Common myeloid progenitor, CD34-positive (primary cell): ENCODE measurements around the gene VPS4A.

Experiments used
- CTCF ChIA-PET: fragments of 350-600 bp; sonication (Branson Sonifier 250); formaldehyde crosslinking; loops from one replicate; lab custom pipeline; 2021; ENCODE audit warnings: antibody characterized with exemption; lab: Charles Lee
- POLR2A ChIA-PET: fragments of 350-600 bp; sonication (Branson Sonifier 250); formaldehyde crosslinking; loops from one replicate; lab custom pipeline; 2021; ENCODE audit warnings: antibody characterized with exemption; lab: Charles Lee
- DNase-seq, 3 donors: peaks; one replicate each; pipeline versions ENCODE4 v3.0.0 to v3.0.0-alpha.2; 2013
- H3K27ac ChIP-seq, 2 experiments: 1 replicate in 1 of 2; 2 replicates in 1 of 2; pipeline ENCODE4 v1.7.0; 2013; ENCODE audit warnings: inconsistent platforms in 2 of 2, low read length in 2 of 2, mild to moderate bottlenecking in 2 of 2, low read depth in 1 of 2, moderate library complexity in 1 of 2; ENCODE audit not compliant: severe bottlenecking in 2 of 2, insufficient read depth in 1 of 2, poor library complexity in 1 of 2
- H3K27me3 ChIP-seq, 5 experiments: replicated peaks in 2 of 5; 1 replicate in 3 of 5; 2 replicates in 2 of 5; pipeline versions ENCODE4 v1.6.1 to v1.7.0; 2013; ENCODE audit warnings: low read length in 4 of 5, mild to moderate bottlenecking in 2 of 5, moderate library complexity in 2 of 5, inconsistent platforms in 1 of 5; ENCODE audit not compliant: insufficient read depth in 5 of 5, control insufficient read depth in 4 of 5
- H3K36me3 ChIP-seq, 4 experiments: 1 replicate in 2 of 4; 2 replicates in 2 of 4; pipeline versions ENCODE4 v1.6.1 to v1.7.0; 2013; ENCODE audit warnings: low read length in 3 of 4, control low read depth in 1 of 4, mild to moderate bottlenecking in 1 of 4; ENCODE audit not compliant: control insufficient read depth in 4 of 4, insufficient read depth in 4 of 4
- H3K4me1 ChIP-seq, 4 experiments: 1 replicate in 3 of 4; 2 replicates in 1 of 4; pipeline versions ENCODE4 v1.6.1 to v1.7.1; 2013; ENCODE audit warnings: low read length in 3 of 4, mild to moderate bottlenecking in 3 of 4, control low read depth in 1 of 4, inconsistent platforms in 1 of 4, moderate library complexity in 1 of 4; ENCODE audit not compliant: control insufficient read depth in 4 of 4, insufficient read depth in 4 of 4; ENCODE audit errors: control extremely low read depth in 1 of 4
- H3K4me3 ChIP-seq, 7 experiments: 1 replicate in 4 of 7; 2 replicates in 3 of 7; pipeline versions ENCODE4 v1.5.1 to v1.7.0; 2013; ENCODE audit warnings: mild to moderate bottlenecking in 7 of 7, low read length in 6 of 7, moderate library complexity in 6 of 7, inconsistent platforms in 2 of 7, low read depth in 2 of 7, control low read depth in 1 of 7; ENCODE audit not compliant: insufficient read depth in 4 of 7, control insufficient read depth in 1 of 7; ENCODE audit errors: extremely low read depth in 1 of 7
- H3K9me3 ChIP-seq, 5 experiments: 1 replicate in 4 of 5; 2 replicates in 1 of 5; pipeline versions ENCODE4 v1.6.1 to v1.7.1; 2013; ENCODE audit warnings: low read length in 4 of 5, mild to moderate bottlenecking in 2 of 5, inconsistent platforms in 1 of 5, low read depth in 1 of 5, moderate library complexity in 1 of 5; ENCODE audit not compliant: control insufficient read depth in 4 of 5, insufficient read depth in 2 of 5; ENCODE audit errors: control extremely low read depth in 1 of 5
- WGBS: methylation state at CpG from one replicate; pipeline ENCODE4 v1.1.5; 2013; ENCODE audit not compliant: insufficient coverage; 5-methylcytosine and 5-hydroxymethylcytosine counted together

The VPS4A gene

DNA sequence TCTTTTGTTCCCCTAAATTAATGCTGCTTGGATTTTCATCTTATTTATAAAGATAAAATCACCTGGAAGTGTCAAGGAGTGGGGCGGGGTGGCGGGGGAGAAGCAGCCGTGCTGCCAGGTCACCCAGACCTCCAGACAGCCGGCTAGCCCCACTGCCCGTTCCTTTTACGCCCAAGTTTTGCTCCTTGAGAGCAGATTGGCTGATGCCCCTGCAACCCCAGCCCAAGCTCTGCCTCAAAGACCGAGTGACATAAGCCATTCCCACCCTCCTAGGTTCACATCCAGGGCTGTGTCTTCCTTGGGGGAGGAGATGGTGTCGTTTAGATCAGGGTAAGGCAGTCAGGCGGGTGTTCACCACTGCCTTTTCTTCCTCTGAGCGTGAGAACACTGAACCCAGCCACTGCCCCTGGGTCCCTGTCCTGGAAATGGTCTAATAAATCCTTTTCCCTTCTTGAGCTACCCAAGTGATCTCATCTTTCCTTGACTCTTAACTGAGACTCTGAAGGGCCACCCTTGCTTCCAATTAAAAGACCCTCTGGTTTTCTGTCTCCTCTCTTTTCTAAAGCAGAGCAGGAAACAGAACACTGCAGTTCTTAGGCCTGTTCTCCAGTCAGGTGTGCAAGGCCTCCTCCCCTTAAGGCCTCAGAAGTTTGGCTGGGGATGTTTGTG, 13.6 kb downstream of the VPS4A start:
- peaks cover 0 to 39% (median 22%) of the 10 kb centered on the region in 4 experiments for H3K4me1 ChIP-seq
- no peaks in the 10 kb centered on the region for H3K9me3 ChIP-seq
- ChIA-PET CTCF (interaction anchor here (0.5 to 7.8 kb wide), 3 partner anchors 11 to 354 kb away, joined by 3 to 28 read pairs (median 3); partner anchors contain the start of gene VPS4A), POLR2A (no interaction called here)
- 95% methylated on average over 10 of the region's 10 CpGs for whole genome bisulfite sequencing
- no peak overlapping the region for H3K4me3 ChIP-seq
- no peak for DNase-seq
- H3K27me3 ChIP-seq = no peaks in the 10 kb centered on the region
- H3K27ac ChIP-seq = no peak overlapping the region
- peaks cover 15 to 84% (median 69%) of the 10 kb centered on the region in 4 experiments for H3K36me3 ChIP-seq

DNA sequence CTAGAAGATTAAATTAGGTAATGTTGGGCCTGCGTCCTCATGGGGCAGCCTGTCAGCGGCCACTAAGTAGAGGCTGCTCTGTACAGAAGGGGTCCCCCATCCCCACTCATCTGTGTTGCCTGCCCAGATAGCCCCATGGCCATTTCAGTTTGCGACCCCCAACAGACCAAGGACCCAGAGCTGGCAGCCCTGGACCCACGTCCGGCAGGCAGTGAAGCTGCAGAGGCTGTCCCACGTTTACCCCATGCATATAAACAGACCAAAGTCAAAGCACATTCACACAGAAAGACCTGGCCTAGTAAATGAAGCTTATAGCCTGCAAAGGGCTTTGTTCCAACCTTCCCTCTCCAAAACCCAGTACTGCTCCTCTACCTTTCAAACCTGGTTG, 14.6 kb downstream of the VPS4A start:
- Histone ChIP-seq H3K9me3 (no peaks in the 10 kb centered on the region), H3K27ac (no peak overlapping the region), H3K36me3 (peaks cover 15 to 73% (median 58%) of the 10 kb centered on the region in 4 experiments), H3K4me1 (peaks cover 0 to 43% (median 26%) of the 10 kb centered on the region in 4 experiments), H3K27me3 (no peaks in the 10 kb centered on the region), H3K4me3 (no peak overlapping the region)
- 100% methylated on average over 4 of the region's 6 CpGs for WGBS
- CTCF ChIA-PET = interaction anchor here (1.0 to 7.8 kb wide), 3 partner anchors 12 to 175 kb away, joined by 3 to 28 read pairs (median 3); partner anchors contain the start of gene VPS4A
- DNase-seq = no peak
- POLR2A ChIA-PET = no interaction called here

DNA sequence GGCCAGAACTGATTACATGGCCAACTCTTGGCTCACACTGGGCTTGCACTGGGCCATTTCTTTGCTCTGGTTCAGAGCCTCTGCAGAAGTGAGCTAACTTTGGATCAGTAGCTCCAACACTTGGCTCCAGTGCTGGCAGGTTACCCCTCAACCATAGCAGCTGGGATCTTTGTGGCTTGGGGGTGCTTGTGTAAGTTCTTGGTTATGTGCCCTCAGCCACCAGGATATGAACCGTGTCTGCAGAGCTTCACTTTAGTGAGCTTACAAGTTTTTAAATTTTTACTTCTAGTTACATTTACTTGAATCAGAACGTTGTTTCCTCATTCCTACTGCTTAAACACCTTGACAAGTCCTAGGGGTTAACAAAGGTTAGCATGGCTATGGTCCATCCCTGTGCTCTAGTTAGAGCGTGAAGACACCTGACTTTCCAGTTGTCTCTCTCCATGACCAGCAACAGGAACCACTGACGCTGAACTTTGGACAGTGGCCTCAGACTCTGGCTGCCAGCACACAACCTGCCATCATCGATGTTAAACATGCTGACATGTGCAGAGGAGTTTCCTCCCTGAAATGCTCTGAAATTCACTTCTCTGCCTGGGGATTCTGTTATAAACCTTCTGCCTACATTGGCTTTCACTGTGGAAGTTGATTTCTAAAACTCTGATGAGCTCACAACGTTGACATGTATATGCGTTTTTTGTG, 15.2 kb downstream of the VPS4A start:
- Histone ChIP-seq H3K4me1 (peaks cover 0 to 48% (median 30%) of the 10 kb centered on the region in 4 experiments), H3K36me3 (peaks cover 13 to 68% (median 53%) of the 10 kb centered on the region in 4 experiments), H3K27me3 (no peaks in the 10 kb centered on the region), H3K27ac (no peak overlapping the region), H3K9me3 (no peaks in the 10 kb centered on the region), H3K4me3 (no peak overlapping the region)
- CTCF ChIA-PET = interaction anchor here (0.8 to 7.8 kb wide), 4 partner anchors 9 to 175 kb away, joined by 3 to 28 read pairs (median 3); partner anchors contain the start of gene VPS4A
- POLR2A ChIA-PET = no interaction called here
- no peak for DNase-seq
- 91% methylated on average over 6 of the region's 7 CpGs for WGBS

DNA sequence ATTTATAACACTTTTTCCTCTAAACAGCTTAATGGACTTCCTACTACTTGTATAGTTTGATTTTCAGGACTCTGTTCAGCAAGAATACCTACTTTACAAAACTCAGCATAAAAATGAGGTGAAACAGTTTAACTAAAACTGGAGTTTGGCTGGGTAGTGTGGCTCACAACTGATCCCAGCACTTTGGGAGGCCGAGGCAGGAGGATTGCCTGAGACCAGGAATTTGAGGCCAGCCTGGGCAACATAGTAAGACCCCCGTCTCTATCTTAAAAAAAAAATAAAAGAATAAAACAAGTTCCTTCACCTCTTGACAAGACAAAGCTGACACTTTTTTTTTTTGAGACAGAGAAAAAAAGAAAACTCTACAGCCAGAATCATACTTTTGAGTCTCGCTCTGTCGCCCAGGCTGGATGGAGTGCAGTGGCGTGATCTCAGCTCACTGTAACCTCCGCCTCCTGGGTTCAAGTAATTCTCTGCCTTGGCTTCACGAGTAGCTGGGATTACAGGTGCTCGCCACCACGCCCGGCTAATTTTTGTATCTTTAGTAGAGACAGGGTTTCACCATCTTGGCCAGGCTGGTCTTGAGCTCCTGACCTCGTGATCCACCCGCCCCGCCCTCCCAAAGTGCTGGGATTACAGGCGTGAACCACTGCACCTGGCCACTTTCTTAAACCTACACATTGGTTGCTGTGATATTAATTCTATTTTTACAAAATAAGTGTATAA, 16.6 kb downstream of the VPS4A start:
- Histone ChIP-seq H3K9me3 (no peaks in the 10 kb centered on the region), H3K4me3 (no peak overlapping the region), H3K36me3 (peaks cover 9 to 62% (median 47%) of the 10 kb centered on the region in 4 experiments), H3K27me3 (no peaks in the 10 kb centered on the region), H3K27ac (peak overlapping the region in 1 of 2 experiments; percentile 49), H3K4me1 (peaks cover 0 to 48% (median 30%) of the 10 kb centered on the region in 4 experiments)
- no peak for DNase-seq
- 95% methylated on average over 9 of the region's 14 CpGs for WGBS
- ChIA-PET CTCF (interaction anchor here (1.7 to 7.8 kb wide), 3 partner anchors 9 to 14 kb away, joined by 6 to 28 read pairs (median 9); partner anchors contain the start of gene VPS4A), POLR2A (no interaction called here)

DNA sequence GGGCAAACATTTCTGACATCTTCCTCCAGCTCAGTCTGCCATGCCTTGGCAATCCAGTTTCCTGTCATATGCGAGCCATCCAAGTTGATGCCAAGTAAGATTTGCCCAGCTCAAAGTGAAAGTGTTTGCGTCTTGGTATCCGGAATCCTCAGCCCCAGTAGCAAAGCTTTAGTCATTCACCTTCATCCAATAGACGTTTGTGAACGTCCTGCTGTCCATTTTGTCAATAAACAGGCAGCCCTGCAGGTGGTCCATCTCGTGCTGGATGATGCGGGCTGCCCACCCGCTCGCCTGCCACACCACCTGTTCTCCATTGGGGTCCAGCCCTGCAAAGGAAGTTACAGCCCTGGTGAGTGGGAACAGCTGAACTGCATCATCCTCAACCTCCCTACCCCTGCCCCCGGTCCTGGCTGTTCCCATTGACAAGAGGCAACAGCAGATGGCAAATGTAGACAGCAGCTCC, 17.7 kb downstream of the VPS4A start:
- no peak for DNase-seq
- Histone ChIP-seq H3K27me3 (no peaks in the 10 kb centered on the region), H3K9me3 (no peaks in the 10 kb centered on the region), H3K36me3 (peaks cover 14 to 65% (median 45%) of the 10 kb centered on the region in 4 experiments), H3K4me1 (peaks cover 0 to 48% (median 30%) of the 10 kb centered on the region in 4 experiments), H3K27ac (peak overlapping the region in 1 of 2 experiments; percentile 27), H3K4me3 (peak overlapping the region in 2 of 7 experiments; percentile 86 to 87)
- POLR2A ChIA-PET = no interaction called here
- CTCF ChIA-PET = interaction anchor here (1.2 to 7.8 kb wide), 5 partner anchors 9 to 15 kb away, joined by 3 to 28 read pairs (median 6); partner anchors contain the start of gene VPS4A
- 99% methylated on average over 8 of the region's 10 CpGs for WGBS

DNA sequence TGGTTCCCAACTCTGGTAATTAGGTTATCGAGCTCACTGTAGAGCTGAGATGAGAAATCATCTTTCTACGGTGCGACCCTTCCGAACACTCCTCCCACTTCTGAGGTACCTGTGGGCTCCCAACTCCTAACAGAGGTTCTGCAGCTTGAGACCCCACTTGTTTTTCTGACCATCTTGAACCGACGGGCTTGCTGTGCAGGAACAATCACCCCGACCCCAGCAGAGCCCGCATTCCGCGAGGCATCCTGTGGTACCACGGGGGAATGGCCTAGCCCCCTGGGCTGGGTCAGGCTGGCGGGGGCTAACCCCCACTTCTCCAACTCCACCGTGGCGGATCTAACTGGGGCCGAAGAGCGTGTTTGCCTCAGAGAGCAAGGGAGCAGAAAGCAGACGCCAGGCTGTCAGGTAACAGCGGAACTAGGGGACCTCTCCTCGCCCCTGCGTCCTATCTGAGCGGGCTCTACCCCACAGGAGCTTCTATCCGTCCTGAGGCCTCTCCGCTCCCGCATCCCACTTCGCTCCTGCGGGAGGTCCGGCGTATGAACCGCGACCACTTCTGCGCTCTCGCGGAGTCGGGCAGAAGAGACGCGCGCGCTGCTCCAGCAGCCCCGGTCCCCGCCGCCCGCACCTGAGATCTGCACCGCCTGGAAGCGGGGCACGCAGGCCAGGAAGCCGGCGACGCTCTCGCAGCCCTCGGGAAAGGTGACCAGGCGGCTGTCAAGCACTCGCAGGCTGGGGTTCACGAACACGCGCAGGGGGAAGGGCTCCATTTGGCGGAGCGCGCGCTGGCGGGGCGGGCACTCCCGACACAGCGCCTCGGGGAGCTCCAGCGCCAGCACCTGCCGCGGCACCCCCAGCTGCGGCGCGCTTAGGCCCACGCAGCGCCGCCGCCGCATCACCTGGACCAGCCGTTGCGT, 18.5 kb downstream of the VPS4A start:
- H3K36me3 ChIP-seq = peaks cover 19 to 65% (median 43%) of the 10 kb centered on the region in 4 experiments
- 10% methylated on average over 75 of the region's 77 CpGs for WGBS
- peak overlapping the region; percentile 71 to 87 (median 81) for H3K4me3 ChIP-seq
- peaks cover 0 to 48% (median 30%) of the 10 kb centered on the region in 4 experiments for H3K4me1 ChIP-seq
- H3K27me3 ChIP-seq = no peaks in the 10 kb centered on the region
- ChIA-PET CTCF (interaction anchor here (1.2 to 7.8 kb wide), 5 partner anchors 8 to 16 kb away, joined by 3 to 28 read pairs (median 6); partner anchors contain the start of gene VPS4A), POLR2A (interaction anchor here (0.6 to 1.7 kb wide), 3 partner anchors 9 to 323 kb away, joined by 3 to 6 read pairs (median 3); partner anchors contain the start of genes COG8 and NIP7)
- H3K9me3 ChIP-seq = no peaks in the 10 kb centered on the region
- no peak for DNase-seq
- peak overlapping the region in 1 of 2 experiments; percentile 83 for H3K27ac ChIP-seq
